Stimulated activated effector memory CD8-positive, alpha-beta T cell treated with anti-CD3 and anti-CD28 coated beads, Interleukin-12 subunit alpha, Interleukin-12 subunit beta, amount 100 ng/mL, for 72 hours (primary cell): Measurements from ENCODE around the gene ARHGAP36.

ENCODE experiments used
- ATAC-seq: fragments of 150-1000 bp; cut with Tn5 transposase; 2 replicates; pipeline ENCODE4 v1.10.0; 2021
- DNase-seq, 2 donors: peaks; one replicate each; pipeline ENCODE4 v3.0.0; 2021 to 2022; ENCODE audit warnings: low spot score in 2 of 2
- H3K27ac Mint-ChIP-seq: one replicate; pipeline ENCODE4 v1.8.0; 2022; ENCODE audit warnings: mild to moderate bottlenecking, mixed read lengths
- H3K36me3 Mint-ChIP-seq: one replicate; pipeline ENCODE4 v1.8.0; 2022; ENCODE audit warnings: mild to moderate bottlenecking, mixed read lengths
- H3K4me1 Mint-ChIP-seq: one replicate; pipeline ENCODE4 v1.8.0; 2022; ENCODE audit warnings: mixed read lengths
- H3K4me3 Mint-ChIP-seq: one replicate; pipeline ENCODE4 v1.8.0; 2022; ENCODE audit warnings: mild to moderate bottlenecking, mixed read lengths
- H3K9me3 Mint-ChIP-seq: one replicate; pipeline ENCODE4 v1.8.0; 2022; ENCODE audit warnings: mixed read lengths

The ARHGAP36 gene, protein sequence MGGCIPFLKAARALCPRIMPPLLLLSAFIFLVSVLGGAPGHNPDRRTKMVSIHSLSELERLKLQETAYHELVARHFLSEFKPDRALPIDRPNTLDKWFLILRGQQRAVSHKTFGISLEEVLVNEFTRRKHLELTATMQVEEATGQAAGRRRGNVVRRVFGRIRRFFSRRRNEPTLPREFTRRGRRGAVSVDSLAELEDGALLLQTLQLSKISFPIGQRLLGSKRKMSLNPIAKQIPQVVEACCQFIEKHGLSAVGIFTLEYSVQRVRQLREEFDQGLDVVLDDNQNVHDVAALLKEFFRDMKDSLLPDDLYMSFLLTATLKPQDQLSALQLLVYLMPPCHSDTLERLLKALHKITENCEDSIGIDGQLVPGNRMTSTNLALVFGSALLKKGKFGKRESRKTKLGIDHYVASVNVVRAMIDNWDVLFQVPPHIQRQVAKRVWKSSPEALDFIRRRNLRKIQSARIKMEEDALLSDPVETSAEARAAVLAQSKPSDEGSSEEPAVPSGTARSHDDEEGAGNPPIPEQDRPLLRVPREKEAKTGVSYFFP

DNA sequence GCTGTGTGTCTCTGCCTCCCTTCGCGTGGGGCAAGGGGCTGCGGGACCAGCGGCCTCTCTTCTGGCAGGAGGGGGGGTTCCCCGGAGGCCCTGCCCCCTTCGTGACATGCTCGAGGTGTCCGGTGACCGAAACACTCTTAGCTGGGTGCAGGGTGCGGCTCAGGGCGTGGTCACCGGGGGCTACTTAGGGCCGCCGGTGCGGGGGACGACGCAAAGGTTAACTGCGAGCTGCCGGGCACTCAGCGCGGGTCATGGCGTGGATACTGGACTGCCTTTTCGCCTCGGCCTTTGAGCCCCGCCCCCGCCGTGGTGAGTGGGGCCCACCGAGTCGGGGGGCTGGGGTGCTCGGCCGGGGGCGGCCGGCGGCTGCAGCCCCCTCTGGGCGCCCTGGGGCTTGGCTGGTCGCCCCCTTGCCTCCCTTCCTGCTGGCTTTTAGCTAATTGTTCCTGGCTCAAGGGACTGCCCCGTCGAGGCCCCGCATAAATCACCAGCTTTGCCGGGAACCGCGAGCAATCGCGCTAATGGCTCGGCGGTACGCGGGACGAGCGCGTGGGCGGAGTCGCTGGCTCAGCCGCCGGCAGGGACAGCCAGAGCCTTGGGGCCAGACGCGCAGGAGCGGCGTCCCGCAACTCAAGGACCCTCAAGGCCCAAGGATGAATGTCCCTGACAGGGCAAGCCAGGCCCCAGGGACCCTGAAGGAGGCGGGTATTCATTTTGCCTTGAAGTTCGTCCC is at the start of gene ARHGAP36:
TSS of gene ARHGAP36 (plus strand) at position 211 of the 733 bp plus-strand sequence. CDS start 23,320 bp downstream, outside the sequence.
- no peak for ATAC-seq
- H3K27ac Mint-ChIP-seq, result no peak within 1 kb of the TSS
- H3K4me3 Mint-ChIP-seq, result no peak within 1 kb of the TSS
- no peaks in the 10 kb centered on the region for H3K4me1 Mint-ChIP-seq
- H3K36me3 Mint-ChIP-seq, result no peaks in the 10 kb centered on the region
- no peak for DNase-seq
- H3K9me3 Mint-ChIP-seq, result no peaks in the 10 kb centered on the region

DNA sequence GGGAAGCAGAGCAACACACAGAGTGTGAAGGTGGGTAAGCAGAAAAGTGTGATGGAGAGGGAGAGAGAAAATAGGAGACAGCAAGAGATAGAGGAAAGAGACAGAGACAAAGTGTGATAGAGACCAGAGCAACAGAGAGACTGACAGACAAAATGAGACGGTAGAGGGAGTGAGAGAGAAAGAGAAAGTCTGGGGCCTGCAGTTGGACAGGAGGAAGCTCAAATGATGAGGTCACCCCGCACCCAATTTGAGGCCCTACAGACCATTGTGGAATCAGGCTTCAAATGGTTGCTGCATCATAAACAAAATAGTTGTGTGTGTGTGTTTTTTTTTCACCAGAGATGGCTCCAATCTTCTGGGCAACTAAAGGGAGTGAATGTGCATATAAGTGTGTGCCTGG is 48.0 kb upstream of the ARHGAP36 start:
- H3K36me3 Mint-ChIP-seq, result no peaks in the 10 kb centered on the region
- H3K4me1 Mint-ChIP-seq, result no peaks in the 10 kb centered on the region
- no peak for ATAC-seq
- DNase-seq, result no peak
- no peaks in the 10 kb centered on the region for H3K9me3 Mint-ChIP-seq
- no peak overlapping the region for H3K27ac Mint-ChIP-seq
- H3K4me3 Mint-ChIP-seq, result no peak overlapping the region

DNA sequence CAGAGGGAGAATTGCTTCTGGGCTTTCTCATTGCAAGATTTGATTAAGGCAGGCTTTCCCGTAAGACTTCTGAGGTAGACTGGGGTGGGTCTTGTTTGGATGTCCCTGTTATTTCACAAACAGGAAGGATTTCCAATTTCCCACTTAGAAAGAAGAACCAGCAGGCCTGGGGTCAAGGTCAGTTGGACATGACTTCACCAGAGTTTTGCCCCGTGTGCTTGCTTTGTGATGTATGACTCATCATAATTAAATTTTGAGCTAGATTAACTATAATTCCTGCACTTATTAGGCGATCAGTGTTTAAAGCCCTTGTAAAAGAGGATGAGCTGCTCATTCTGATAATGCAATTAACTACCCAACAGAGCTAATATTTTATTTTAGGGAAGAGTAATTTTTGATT is 32.8 kb upstream of the ARHGAP36 start:
- Mint-ChIP-seq H3K36me3 (no peaks in the 10 kb centered on the region), H3K9me3 (peaks cover 6% of the 10 kb centered on the region), H3K4me1 (no peaks in the 10 kb centered on the region), H3K4me3 (no peak overlapping the region), H3K27ac (no peak overlapping the region)
- no peak for ATAC-seq
- DNase-seq, result no peak

DNA sequence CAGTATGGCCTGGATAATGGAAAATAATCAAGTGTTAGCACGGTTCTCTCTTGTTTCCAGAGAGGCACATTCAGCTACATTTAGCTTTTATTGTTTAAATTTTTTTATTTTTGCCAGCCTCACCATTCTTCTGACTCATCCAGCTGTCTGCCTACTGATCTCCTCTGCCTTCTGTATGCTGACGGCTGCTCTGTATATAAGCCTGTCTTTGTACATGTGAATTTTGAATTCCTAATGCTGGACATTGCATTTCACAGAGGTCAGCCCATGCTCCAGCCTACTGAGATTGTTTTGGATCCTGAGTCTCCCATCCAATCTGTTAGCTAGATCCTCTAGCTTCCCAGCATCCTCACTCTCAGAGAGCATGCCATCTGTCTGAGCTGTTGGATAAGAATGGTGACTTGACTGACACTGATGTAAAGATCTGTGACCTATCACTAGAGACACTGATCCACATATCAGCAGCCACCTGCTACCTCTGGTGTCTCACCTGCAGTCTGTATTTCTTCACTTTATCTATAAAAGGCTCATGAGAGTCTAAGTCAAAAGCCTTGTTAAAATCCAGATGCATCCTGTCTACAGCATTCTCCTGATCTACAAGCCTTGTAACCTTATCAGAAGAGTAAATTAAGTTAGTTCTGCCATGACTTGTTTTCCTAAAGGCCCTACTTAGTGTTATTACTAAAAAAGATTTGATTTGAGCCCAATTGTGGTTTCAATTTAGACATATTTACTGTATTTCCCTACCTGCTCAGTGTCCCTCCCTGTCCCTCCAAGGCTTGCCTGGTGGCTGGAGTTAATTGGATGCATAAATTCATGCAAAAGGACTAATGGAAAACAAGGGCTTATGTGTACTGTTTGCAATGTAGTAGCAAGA is 25.6 kb upstream of the ARHGAP36 start:
- DNase-seq (no peak), ATAC-seq (no peak)
- H3K9me3 Mint-ChIP-seq, result no peaks in the 10 kb centered on the region
- H3K4me3 Mint-ChIP-seq, result no peak overlapping the region
- no peaks in the 10 kb centered on the region for H3K36me3 Mint-ChIP-seq
- no peak overlapping the region for H3K27ac Mint-ChIP-seq
- no peaks in the 10 kb centered on the region for H3K4me1 Mint-ChIP-seq

DNA sequence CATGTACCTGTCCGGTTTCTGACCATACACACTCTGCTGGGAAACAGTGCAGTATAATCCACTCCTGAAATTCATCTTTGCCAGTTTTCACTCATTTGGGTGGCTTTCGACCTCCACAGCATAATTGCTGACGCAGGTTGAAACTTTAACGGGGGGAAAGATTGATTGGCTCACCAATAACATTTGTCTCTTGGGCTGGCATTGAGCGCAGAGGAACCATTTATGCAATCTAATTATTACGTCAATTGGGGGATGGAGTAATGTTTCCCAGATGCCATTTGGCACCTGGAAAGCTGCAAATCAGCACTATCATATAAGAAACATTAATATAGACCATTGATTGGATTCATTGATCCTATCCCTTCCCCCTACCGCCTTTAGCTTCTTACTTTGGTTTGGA is 24.1 kb upstream of the ARHGAP36 start:
- no peak for ATAC-seq
- no peak overlapping the region for H3K4me3 Mint-ChIP-seq
- no peaks in the 10 kb centered on the region for H3K36me3 Mint-ChIP-seq

DNA sequence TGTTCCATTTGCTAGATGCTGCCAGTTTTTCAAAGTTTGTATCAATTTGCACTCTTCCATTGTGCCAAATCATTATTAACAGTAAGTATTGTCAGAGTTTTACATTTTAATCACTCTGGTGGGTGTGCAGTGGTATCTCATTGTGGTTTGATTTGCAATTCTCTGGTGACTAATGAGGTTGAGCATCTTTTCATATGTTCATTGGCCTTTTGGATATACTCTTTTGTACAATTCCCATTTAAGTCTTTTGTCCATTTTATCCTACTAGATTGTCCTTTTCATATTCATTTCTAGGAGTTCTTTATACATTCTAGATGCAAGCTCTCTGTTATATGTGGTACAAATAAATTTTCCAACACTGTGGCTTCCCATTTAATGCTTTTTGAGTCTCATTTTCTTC is 17.4 kb upstream of the ARHGAP36 start:
- no peak for DNase-seq
- Mint-ChIP-seq H3K36me3 (no peaks in the 10 kb centered on the region), H3K27ac (no peak overlapping the region), H3K4me3 (no peak overlapping the region), H3K9me3 (no peaks in the 10 kb centered on the region), H3K4me1 (no peaks in the 10 kb centered on the region)
- ATAC-seq, result no peak

More for the DNA sequence above, 24.1 kb upstream of the ARHGAP36 start:
- Mint-ChIP-seq H3K9me3 (no peaks in the 10 kb centered on the region), H3K27ac (no peak overlapping the region), H3K4me1 (no peaks in the 10 kb centered on the region)
- DNase-seq, result no peak

DNA sequence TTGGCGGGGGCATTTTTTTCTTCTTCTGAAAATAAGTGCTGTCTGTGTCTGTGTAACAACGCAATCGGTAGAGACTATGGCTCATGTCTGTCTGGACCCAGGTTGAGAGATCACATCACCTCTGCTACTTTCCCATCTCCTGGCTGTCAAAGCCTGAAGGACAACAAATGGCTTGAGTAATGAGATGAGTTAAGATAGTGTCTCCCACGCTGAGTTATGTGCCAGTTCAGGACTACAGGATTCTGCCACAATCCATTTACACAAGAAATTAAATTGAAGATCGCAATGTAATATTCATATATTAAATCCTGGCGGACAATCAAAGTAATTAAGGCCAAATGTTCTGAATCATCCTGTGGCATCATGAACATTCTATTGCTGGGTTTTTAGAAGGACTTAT is 16.5 kb upstream of the ARHGAP36 start:
- no peaks in the 10 kb centered on the region for H3K9me3 Mint-ChIP-seq
- ATAC-seq (no peak), DNase-seq (no peak)
- H3K4me1 Mint-ChIP-seq, result no peaks in the 10 kb centered on the region
- no peaks in the 10 kb centered on the region for H3K36me3 Mint-ChIP-seq
- H3K4me3 Mint-ChIP-seq, result no peak overlapping the region
- H3K27ac Mint-ChIP-seq, result no peak overlapping the region

DNA sequence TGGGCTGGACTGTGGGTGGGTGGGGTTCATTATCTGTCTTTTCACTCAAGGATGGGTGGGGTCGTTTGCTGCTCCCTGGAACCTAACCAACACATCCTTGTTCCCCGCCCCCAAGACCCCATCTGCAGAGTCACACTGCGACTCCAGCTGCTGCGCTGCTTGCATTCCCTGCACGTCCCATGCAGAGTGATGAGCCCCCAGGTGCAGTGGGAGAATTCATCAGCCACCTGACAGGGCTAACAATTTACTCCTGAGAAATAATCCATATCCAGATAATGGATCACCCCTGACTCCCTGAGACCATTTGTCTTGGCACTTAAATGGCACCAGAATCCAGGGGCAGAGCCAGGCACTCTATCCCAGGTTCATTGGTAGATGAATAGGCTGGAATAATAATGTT is 12.4 kb upstream of the ARHGAP36 start:
- Mint-ChIP-seq H3K27ac (no peak overlapping the region), H3K9me3 (no peaks in the 10 kb centered on the region), H3K36me3 (no peaks in the 10 kb centered on the region), H3K4me1 (no peaks in the 10 kb centered on the region), H3K4me3 (no peak overlapping the region)
- ATAC-seq, result no peak
- DNase-seq, result no peak

DNA sequence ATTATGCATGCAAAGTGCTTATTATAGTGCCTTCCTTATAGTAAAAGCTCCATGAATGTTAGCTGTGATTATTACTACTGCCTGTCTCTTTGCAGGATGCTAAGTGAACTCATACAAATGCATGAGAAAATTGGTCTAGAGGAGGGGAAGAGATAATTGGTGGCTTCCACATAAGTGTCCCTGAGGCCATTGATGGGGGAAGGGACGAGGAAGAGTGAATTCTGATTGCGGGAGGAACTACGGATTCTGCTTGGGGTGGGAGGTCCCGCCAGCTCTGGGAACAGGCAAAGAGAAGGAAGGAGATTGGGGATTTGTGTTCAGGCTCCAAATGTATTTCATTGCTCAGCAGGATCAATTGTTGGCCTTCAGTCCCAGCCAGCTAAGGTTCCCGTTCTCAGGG is 11.6 kb upstream of the ARHGAP36 start:
- H3K27ac Mint-ChIP-seq, result no peak overlapping the region
- no peak overlapping the region for H3K4me3 Mint-ChIP-seq
- no peaks in the 10 kb centered on the region for H3K4me1 Mint-ChIP-seq
- no peak for DNase-seq
- no peak for ATAC-seq
- no peaks in the 10 kb centered on the region for H3K9me3 Mint-ChIP-seq
- no peaks in the 10 kb centered on the region for H3K36me3 Mint-ChIP-seq

DNA sequence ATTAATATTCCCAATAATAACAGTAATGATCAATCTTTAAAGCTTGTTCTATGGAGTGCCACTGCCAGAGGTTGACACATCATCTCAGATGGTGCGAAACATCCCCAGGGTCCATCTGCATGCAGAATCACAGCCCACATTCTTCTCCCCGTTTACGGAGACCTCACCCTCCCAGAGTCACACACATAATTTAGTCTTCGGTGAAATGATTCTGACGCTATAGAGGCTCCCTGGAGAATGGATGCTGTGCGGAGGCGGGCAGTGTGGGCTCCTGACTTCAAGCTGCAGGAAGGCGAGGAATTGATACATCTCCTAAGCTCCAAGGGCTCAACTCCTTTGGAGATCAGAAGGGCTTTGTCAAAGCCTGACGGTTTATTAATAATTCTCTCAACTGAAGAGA is 11.0 kb upstream of the ARHGAP36 start:
- no peaks in the 10 kb centered on the region for H3K36me3 Mint-ChIP-seq
- no peak overlapping the region for H3K4me3 Mint-ChIP-seq
- no peak overlapping the region for H3K27ac Mint-ChIP-seq
- no peaks in the 10 kb centered on the region for H3K9me3 Mint-ChIP-seq
- DNase-seq (no peak), ATAC-seq (no peak)
- H3K4me1 Mint-ChIP-seq, result no peaks in the 10 kb centered on the region

DNA sequence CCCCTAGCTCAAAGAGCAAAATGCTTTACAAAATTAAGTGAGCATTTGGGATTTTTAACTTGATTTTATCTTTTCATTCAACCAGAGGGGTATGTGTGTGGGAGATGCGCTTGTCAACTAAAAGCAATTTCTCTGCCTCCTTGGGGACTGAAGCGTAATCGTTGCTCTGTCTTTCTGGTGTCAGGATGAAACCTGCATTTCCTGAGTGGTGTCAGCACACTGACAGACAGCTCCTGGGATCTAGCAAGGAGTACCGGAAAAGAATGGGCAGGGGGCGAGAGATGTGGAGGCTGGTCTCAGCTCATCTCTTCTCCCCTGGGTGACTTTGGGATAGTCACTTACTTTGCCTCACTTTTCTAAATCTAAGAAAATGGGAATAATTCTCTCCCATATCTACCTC is 5.1 kb upstream of the ARHGAP36 start:
- Mint-ChIP-seq H3K4me1 (no peaks in the 10 kb centered on the region), H3K9me3 (no peaks in the 10 kb centered on the region), H3K27ac (no peak overlapping the region), H3K36me3 (no peaks in the 10 kb centered on the region), H3K4me3 (no peak overlapping the region)
- ATAC-seq (no peak), DNase-seq (no peak)

DNA sequence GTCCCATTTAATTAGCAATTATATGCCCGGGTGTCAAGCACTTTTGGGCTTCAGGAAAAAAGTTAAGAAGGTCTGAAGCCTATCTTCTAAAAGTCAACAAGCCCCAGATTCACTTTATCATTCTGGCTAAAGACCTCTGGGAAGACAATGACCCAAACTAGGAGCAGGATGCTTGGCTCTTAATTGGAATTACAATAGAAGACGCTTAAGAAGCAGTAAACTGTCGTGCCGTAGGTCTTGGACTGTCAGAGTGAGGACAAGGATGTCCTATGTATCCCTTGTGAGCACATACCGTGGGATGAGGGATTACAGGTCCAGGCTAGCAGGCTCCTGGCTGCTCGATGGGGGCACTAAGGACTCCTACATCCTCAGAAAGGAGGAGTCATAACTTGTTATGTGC is 3.2 kb upstream of the ARHGAP36 start:
- no peak overlapping the region for H3K4me3 Mint-ChIP-seq
- no peak for ATAC-seq
- DNase-seq, result no peak
- no peaks in the 10 kb centered on the region for H3K4me1 Mint-ChIP-seq
- H3K27ac Mint-ChIP-seq, result no peak overlapping the region
- no peaks in the 10 kb centered on the region for H3K36me3 Mint-ChIP-seq
- no peaks in the 10 kb centered on the region for H3K9me3 Mint-ChIP-seq

DNA sequence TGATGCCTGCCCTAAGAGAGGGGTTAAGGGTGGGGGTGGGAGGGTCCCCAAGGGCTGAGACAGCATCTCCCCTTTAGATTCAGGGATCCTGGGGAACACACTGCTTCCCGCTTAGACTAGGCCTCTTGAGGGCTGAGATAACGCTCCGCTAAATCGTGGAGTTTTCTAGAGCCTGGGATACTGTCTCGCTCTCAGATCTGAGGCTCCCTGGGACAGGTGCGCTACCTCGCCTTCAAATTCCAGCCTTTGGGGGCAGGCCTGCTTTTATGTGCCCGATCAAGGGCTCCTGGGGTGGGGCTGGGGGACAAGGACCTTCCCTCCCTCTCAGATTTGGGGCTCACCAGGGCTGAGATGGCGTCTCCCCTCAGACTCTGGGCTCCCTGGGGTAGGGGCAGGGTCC is 440 bp upstream of the ARHGAP36 start:
- ATAC-seq, result no peak
- no peak overlapping the region for H3K4me3 Mint-ChIP-seq
- H3K36me3 Mint-ChIP-seq, result no peaks in the 10 kb centered on the region
- no peaks in the 10 kb centered on the region for H3K9me3 Mint-ChIP-seq
- DNase-seq, result no peak
- H3K27ac Mint-ChIP-seq, result no peak overlapping the region
- H3K4me1 Mint-ChIP-seq, result no peaks in the 10 kb centered on the region

DNA sequence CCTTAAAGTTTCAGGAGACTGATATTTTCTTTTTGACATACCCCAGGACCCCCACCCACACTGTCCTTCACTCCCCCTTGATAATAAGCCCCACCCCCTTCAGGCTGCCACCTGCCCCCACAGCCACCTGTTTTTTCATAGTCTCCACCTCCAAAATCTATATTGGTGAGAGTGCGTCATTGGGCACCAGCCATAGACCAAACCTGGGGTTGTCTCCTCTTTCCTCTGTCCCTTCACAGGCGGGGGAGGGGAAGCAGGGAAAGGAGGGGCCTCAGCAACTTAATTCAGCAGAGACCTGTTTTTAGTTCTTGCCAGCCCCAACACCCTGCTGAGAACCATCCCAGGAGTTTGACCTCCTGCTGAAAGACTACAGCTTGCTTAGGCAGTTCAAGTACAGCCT is 1.1 kb downstream of the ARHGAP36 start:
- ATAC-seq (no peak), DNase-seq (no peak)
- Mint-ChIP-seq H3K36me3 (no peaks in the 10 kb centered on the region), H3K9me3 (no peaks in the 10 kb centered on the region), H3K4me3 (no peak overlapping the region), H3K4me1 (no peaks in the 10 kb centered on the region), H3K27ac (no peak overlapping the region)

DNA sequence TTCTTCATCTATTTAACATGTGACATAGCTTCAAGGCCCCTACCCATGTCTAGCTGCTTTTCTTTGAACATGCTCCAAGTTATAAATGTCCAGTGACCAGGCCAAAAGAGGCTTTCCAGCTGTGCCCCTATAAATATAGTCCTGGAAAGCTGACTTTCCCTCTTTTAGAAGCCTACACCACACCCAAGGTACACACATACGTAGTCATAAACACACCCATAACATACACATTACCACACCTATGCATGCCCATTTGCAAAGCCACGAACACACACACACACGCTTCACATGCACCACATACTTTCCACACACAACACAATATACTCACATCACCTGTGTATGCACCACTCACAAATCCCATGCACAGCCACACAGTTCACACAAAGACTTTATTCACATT is 2.0 kb downstream of the ARHGAP36 start:
- DNase-seq, result no peak
- Mint-ChIP-seq H3K4me1 (no peaks in the 10 kb centered on the region), H3K4me3 (no peak overlapping the region), H3K27ac (no peak overlapping the region), H3K36me3 (no peaks in the 10 kb centered on the region), H3K9me3 (no peaks in the 10 kb centered on the region)
- no peak for ATAC-seq
